Keratinocyte (primary cell): ENCODE data around the gene SPEM3. TPM values are rescaled to one million over a fixed set of nuclear protein-coding genes. Genes with fewer than 3 reads are reported as not detected.
"Not testable (repeated sequence)": the region's sequence is repeated elsewhere in the genome, so short reads cannot be mapped to it uniquely, and the experiment has no call there.

ENCODE experiments used
- DNase-seq: peaks from one replicate; pipeline ENCODE4 v3.0.0-alpha.2; 2011; ENCODE audit warnings: low read depth, missing footprints, low spot score
- FAIRE-seq: peaks from 2 replicates; lab custom pipeline; 2011; peaks lifted over from hg19 to GRCh38; lab: Jason Lieb, UNC
- H2AFZ ChIP-seq: 2 replicates; pipeline ENCODE4 v1.6.0; 2012; ENCODE audit warnings: low read length, control low read depth, inconsistent platforms; ENCODE audit not compliant: control insufficient read depth
- H3K27ac ChIP-seq: 2 replicates; pipeline ENCODE4 v1.5.1; 2011; ENCODE audit warnings: low read length; ENCODE audit not compliant: control insufficient read depth, insufficient read depth
- H3K27me3 ChIP-seq: 3 replicates; pipeline ENCODE4 v1.6.0; 2011; ENCODE audit warnings: low read length; ENCODE audit not compliant: control insufficient read depth, insufficient read depth; ENCODE audit errors: extremely low read depth
- H3K36me3 ChIP-seq, 2 experiments: 2 replicates in 1 of 2; 3 replicates in 1 of 2; pipeline ENCODE4 v1.5.1; 2011; ENCODE audit warnings: low read length in 2 of 2, mild to moderate bottlenecking in 1 of 2; ENCODE audit not compliant: control insufficient read depth in 2 of 2, insufficient read depth in 2 of 2; ENCODE audit errors: extremely low read depth in 1 of 2
- H3K4me1 ChIP-seq: 3 replicates; pipeline ENCODE4 v1.5.1; 2011; ENCODE audit warnings: low read length; ENCODE audit not compliant: control insufficient read depth, insufficient read depth; ENCODE audit errors: extremely low read depth
- H3K4me2 ChIP-seq: 3 replicates; pipeline ENCODE4 v1.6.0; 2011; ENCODE audit warnings: low read depth, low read length; ENCODE audit not compliant: control insufficient read depth, insufficient read depth; ENCODE audit errors: extremely low read depth
- H3K4me3 ChIP-seq, 3 experiments: fragments of 200-600 bp in 1 of 3; sonication (generic) in 1 of 3; 2 replicates in 2 of 3; 3 replicates in 1 of 3; pipeline ENCODE4 v1.5.1; 2011 to 2016; ENCODE audit warnings: low read length in 3 of 3, mild to moderate bottlenecking in 3 of 3, control low read depth in 2 of 3, inconsistent platforms in 1 of 3, low read depth in 1 of 3, mixed read lengths in 1 of 3, mixed run types in 1 of 3, moderate library complexity in 1 of 3; ENCODE audit not compliant: control insufficient read depth in 2 of 3, insufficient read depth in 2 of 3; ENCODE audit errors: extremely low read depth in 1 of 3
- H3K79me2 ChIP-seq: 2 replicates; pipeline ENCODE4 v1.6.0; 2012; ENCODE audit warnings: low read length; ENCODE audit not compliant: control insufficient read depth, insufficient read depth
- H3K9ac ChIP-seq: 3 replicates; pipeline ENCODE4 v1.6.0; 2011; ENCODE audit warnings: low read length; ENCODE audit not compliant: control insufficient read depth, insufficient read depth; ENCODE audit errors: extremely low read depth
- H3K9me1 ChIP-seq: 3 replicates; pipeline ENCODE4 v1.6.0; 2011; ENCODE audit warnings: low read length; ENCODE audit not compliant: control insufficient read depth, insufficient read depth; ENCODE audit errors: extremely low read depth
- H3K9me3 ChIP-seq: 2 replicates; pipeline ENCODE4 v1.5.1; 2012; ENCODE audit warnings: low read depth, low read length; ENCODE audit not compliant: control insufficient read depth
- H4K20me1 ChIP-seq: 3 replicates; pipeline ENCODE4 v1.6.0; 2011; ENCODE audit warnings: low read length; ENCODE audit not compliant: control insufficient read depth, insufficient read depth; ENCODE audit errors: extremely low read depth
- CTCF ChIP-seq, 3 experiments: IDR thresholded peaks in 1 of 3; conservative IDR thresholded peaks in 1 of 3; optimal IDR thresholded peaks in 1 of 3; 2 replicates in 2 of 3; 3 replicates in 1 of 3; pipeline versions ENCODE3 to v1.5.1; 2011; ENCODE audit warnings: low read length in 3 of 3, mild to moderate bottlenecking in 3 of 3, moderate library complexity in 2 of 3, control low read depth in 1 of 3, inconsistent platforms in 1 of 3; ENCODE audit not compliant: insufficient read depth in 2 of 3; ENCODE audit errors: extremely low read depth in 1 of 3
- EZH2 ChIP-seq: IDR thresholded peaks from one replicate; pipeline ENCODE4 v1.6.1; 2012; ENCODE audit warnings: inconsistent platforms, mild to moderate bottlenecking, low read length, moderate library complexity
- dilution Hi-C: fragments of 300-500 bp; cut with MboI; formaldehyde crosslinking; loops from one replicate; pipeline ENCODE4 v1.7.0; 2020; ENCODE audit warnings: low sequenced_read_pairs; ENCODE audit not compliant: extremely low pct_ligation_motif_present
- polyA plus RNA-seq, 5 experiments: library from polyadenylated mRNA; depleted of rRNA in 3 of 5; stranded (reverse) in 3 of 5; stranded (forward) in 1 of 5; unstranded in 1 of 5; fragments of >200 nt; gene quantifications; 1 replicate in 1 of 5; 2 replicates in 3 of 5; 3 replicates in 1 of 5; pipeline versions ENCODE4 v1.2.1 to v1.2.3, GENCODE V29; 2011 to 2012; ENCODE audit warnings: missing spikeins in 2 of 5, low read depth in 1 of 5, low replicate concordance in 1 of 5

Gene SPEM3
- polyA plus RNA-seq, 1 donor (not counting 4 experiments of a cell fraction or from before 2014, with no cell fraction given) = not detected

GRCh38 chr17:7468804-7469389, 40.2 kb downstream of the SPEM3 start:
- Histone ChIP-seq H3K4me2 (no peak overlapping the region), H2AFZ (no peak overlapping the region), H3K9me1 (peaks cover 3% of the 10 kb centered on the region), H3K27me3 (no peaks in the 10 kb centered on the region), H3K4me1 (peaks cover 7% of the 10 kb centered on the region), H3K27ac (no peak overlapping the region), H3K9me3 (no peaks in the 10 kb centered on the region), H3K4me3 (no peak overlapping the region), H3K79me2 (peaks cover 68% of the 10 kb centered on the region), H3K9ac (no peak overlapping the region), H4K20me1 (no peaks in the 10 kb centered on the region), H3K36me3 (peaks cover 14 to 16% of the 10 kb centered on the region in 2 experiments)
- DNase-seq (no peak), FAIRE-seq (no peak)
- dilution Hi-C loops = no loop called here
- TF ChIP-seq CTCF (optimal IDR thresholded peaks at IDR 0.05 in 1 of 3, IDR thresholded peaks at IDR 0.05 in 1 of 3, conservative IDR thresholded peaks at IDR 0.05 in 1 of 3; ENCODE audit: extremely low read depth in 1 of 3, insufficient read depth in 2 of 3, low read length in 3 of 3) = no peak
- TF ChIP-seq EZH2 = no peak

GRCh38 chr17:7469843-7470242, 41.2 kb downstream of the SPEM3 start:
- H2AFZ ChIP-seq, H3K9me1 ChIP-seq, H3K4me3 ChIP-seq, H3K27ac ChIP-seq, H3K4me1 ChIP-seq, H3K9me3 ChIP-seq, DNase-seq, H3K4me2 ChIP-seq, H3K27me3 ChIP-seq, FAIRE-seq, dilution Hi-C loops, H3K9ac ChIP-seq, H4K20me1 ChIP-seq: not testable (repeated sequence)
- H3K79me2 ChIP-seq = peaks cover 78% of the 10 kb centered on the region
- H3K36me3 ChIP-seq = peaks cover 14 to 16% of the 10 kb centered on the region in 2 experiments

DNA sequence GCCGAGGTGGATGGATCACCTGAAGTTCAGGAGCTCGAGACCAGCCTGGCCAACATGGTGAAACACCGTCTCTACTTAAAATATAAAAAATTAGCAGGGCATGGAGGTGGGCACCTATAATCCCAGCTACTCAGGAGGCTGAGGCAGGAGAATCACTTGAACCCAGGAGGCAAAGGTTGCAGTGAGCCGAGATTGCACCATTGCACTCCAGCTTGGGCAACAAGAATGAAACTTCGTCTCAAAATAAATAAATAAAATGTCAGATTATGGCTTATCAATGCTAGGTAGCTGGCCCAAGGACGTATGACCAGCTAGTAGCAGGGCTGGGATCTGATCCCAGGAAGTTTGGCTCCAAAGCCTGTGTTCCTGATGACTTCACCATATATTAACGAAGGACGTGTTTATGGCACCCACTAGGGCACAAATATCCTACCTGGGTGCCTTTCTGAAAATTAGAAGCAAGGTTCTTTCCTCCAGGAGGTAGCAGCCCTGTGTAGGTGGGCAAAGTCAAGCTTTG, 41.9 kb downstream of the SPEM3 start:
- FAIRE-seq, DNase-seq, H3K9me1 ChIP-seq, H4K20me1 ChIP-seq, H3K4me3 ChIP-seq, H3K4me1 ChIP-seq, H3K9ac ChIP-seq, H3K4me2 ChIP-seq, H2AFZ ChIP-seq, H3K27me3 ChIP-seq, H3K9me3 ChIP-seq, dilution Hi-C loops, H3K27ac ChIP-seq: not testable (repeated sequence)
- H3K79me2 ChIP-seq = peaks cover 83% of the 10 kb centered on the region
- H3K36me3 ChIP-seq = peaks cover 14 to 16% of the 10 kb centered on the region in 2 experiments
